ENCODE measurements around the gene GPS1. TPM values are rescaled to one million over a fixed set of nuclear protein-coding genes. Genes with fewer than 3 reads are reported as not detected.

Gene GPS1
- total RNA-seq (2022; extraction: Qiagen RNA extraction; ENCODE audit: low read depth), result 99.8 to 139 TPM (median 137 TPM) in 5 replicates

DNA sequence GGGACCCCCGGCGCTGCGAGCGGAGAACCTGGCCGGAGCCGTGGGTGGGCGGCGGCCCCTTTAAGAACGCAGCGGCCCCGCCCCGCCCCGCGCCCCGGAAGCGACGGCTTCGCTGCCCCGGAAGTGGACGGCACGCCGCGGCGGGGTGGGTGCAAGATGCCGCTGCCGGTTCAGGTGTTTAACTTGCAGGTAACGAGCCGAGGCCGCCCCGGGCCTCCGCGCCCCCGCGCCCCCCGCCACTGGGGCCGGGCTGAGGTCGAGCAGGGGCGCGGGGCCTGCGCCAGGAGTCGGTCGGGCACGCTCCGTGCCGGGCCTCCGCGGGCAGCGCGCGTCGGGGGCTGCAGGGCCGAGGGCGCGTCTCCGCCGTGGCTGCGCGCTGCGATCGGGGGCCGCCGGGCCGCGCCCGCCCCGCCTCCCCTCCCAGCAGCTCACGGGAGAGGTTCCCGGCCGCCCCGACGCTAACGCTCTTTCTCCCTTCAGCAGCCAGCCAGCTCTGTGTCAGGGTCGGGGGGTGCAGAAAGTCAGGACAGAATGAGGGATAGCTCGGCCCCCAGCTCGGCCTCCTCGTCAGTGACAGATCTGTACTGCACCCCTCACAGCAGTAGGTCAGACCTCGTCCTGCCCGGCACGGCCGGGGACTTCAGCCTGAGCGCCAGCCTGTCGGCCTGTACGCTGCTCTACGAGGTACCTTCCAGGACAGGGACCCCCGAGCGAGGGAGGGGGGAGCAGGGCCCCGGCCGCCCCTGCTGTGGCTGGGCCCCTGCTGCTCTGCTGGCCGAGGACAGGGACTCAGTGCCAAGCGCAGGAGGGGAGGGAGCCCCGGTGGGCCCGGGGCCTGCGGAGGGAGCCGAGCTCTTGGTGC lies at the start of gene GPS1, which contains the start of gene RFNG:
Gene GPS1, plus strand, starts transcription at position 123 of the 862 bp plus-strand sequence. Its CDS starts 34 bp downstream, at position 157.
Gene RFNG, minus strand, starts transcription at position 36 of the 862 bp plus-strand sequence. CDS start 45 bp downstream, outside the sequence.

DNA sequence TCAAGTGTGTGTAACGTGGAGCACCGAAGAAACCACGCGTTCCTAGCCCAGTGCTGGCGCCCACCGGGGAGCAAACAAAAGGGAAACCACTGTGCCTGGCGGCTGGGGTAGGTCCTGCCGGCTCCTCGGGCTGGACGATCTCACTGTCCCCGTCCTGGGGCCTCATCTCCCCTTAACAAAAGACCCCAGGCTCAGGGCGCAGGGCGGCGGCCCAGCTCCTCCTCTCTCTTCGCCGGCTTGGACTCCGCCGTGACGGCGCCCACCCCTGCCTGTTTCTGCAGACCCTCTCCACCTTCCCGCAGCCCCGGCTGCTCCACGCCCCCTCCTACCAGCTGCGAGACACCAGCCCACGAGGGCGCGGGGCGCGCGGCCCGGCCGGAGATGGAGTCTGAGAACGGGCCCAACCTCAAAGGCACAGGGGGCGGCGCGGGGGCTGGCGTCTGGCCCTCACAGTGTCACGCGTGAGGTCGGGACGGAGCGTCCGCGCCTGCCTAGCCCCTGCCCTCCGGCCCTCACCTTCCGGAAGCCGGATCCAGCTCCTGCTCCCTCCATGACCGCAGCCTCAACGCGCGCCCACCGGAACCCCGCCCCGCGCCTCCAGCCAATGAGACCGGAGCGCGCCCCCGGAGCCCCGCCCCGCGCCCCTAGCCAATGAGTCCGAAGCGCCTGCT lies 29.3 kb upstream of the GPS1 start, which contains the start of gene CENPX:
Gene CENPX, minus strand, starts transcription at position 569 of the 671 bp plus-strand sequence. Its CDS starts 17 bp downstream, at position 552.

GRCh38 chr17:82022981-82023446 lies 28.7 kb upstream of the GPS1 start, which contains the start of gene LRRC45:
TSS of gene LRRC45 (plus strand) at chr17:82023305. CDS start at chr17:82023644, 339 bp downstream.

DNA sequence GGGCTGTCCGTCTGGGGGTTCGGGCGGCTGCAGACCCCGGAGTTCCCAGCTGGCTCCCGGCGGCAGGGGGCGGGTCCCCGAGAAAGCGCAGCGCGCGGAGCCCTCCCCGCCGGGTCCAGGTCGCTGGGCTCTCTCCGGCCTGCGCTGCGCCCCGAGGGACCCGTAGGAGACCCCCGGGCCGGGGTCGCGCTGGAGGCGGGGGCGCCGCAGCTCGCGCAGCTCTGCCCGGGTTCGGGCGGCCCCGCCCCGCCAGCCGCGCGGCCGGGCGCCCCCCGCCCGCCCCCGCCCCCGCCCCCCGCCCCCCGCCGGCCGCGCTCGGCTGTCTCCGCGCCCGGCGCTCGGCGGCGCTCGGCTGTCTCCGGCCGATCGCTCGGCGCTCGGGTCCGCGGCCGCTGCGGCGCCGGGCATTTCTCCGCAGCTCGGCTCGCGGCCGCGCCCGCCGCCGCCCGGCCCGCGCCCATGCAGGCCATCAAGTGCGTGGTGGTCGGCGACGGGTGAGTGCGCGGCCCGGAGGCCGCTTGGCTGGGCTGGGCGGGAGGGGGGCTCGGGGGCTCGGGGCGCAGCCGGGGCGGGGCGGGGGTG lies 20.3 kb upstream of the GPS1 start, which contains the start of gene RAC3:
Gene RAC3, plus strand, starts transcription at position 376 of the 582 bp plus-strand sequence. Its CDS starts 84 bp downstream, at position 460.

GRCh38 chr17:82037092-82037888 lies 14.4 kb upstream of the GPS1 start, which contains the start of gene DCXR:
TSS of gene DCXR (minus strand) at chr17:82037697. CDS start at chr17:82037682, 15 bp downstream.

GRCh38 chr17:82065638-82066303 lies 14.1 kb downstream of the GPS1 start, which contains the start of gene DUS1L:
TSS of gene DUS1L (minus strand) at chr17:82065804. CDS start at chr17:82065059, 745 bp downstream.

GRCh38 chr17:82098169-82098938 lies 46.7 kb downstream of the GPS1 start, which contains the start of gene FASN:
TSS of gene FASN (minus strand) at chr17:82098236. CDS start at chr17:82096445, 1,791 bp downstream.

Other genes with a start within 250 kb of the GPS1 start
- gene GCGR, start 247.7 kb upstream of the GPS1 start, total RNA-seq (2022; extraction: Qiagen RNA extraction; ENCODE audit: low read depth), result 0.15 to 0.67 TPM (median 0.54 TPM) in 5 replicates
- 73.8 to 102 TPM (median 99.3 TPM) in 5 replicates for gene MCRIP1, start 218.6 kb upstream of the GPS1 start, total RNA-seq (2022; extraction: Qiagen RNA extraction; ENCODE audit: low read depth)
- 0.19 to 0.47 TPM (median 0.24 TPM) in 4 of 5 replicates, not detected in the other for gene PPP1R27, start 216.8 kb upstream of the GPS1 start, total RNA-seq (2022; extraction: Qiagen RNA extraction; ENCODE audit: low read depth)
- gene P4HB, start 191.4 kb upstream of the GPS1 start, total RNA-seq (2022; extraction: Qiagen RNA extraction; ENCODE audit: low read depth), result 672 to 719 TPM (median 681 TPM) in 5 replicates
- gene ARHGDIA, start 180.6 kb upstream of the GPS1 start, total RNA-seq (2022; extraction: Qiagen RNA extraction; ENCODE audit: low read depth), result 558 to 703 TPM (median 590 TPM) in 5 replicates
- 171 to 261 TPM (median 232 TPM) in 5 replicates for gene ALYREF, start 160.3 kb upstream of the GPS1 start, total RNA-seq (2022; extraction: Qiagen RNA extraction; ENCODE audit: low read depth)
- 208 to 312 TPM (median 266 TPM) in 5 replicates for gene ANAPC11, start 160.2 kb upstream of the GPS1 start, total RNA-seq (2022; extraction: Qiagen RNA extraction; ENCODE audit: low read depth)
- gene NPB, start 149.7 kb upstream of the GPS1 start, total RNA-seq (2022; extraction: Qiagen RNA extraction; ENCODE audit: low read depth), result 0.27 to 0.84 TPM (median 0.53 TPM) in 5 replicates
- 15.4 to 22.5 TPM (median 19.0 TPM) in 5 replicates for gene PCYT2, start 140.5 kb upstream of the GPS1 start, total RNA-seq (2022; extraction: Qiagen RNA extraction; ENCODE audit: low read depth)
- gene SIRT7, start 133.7 kb upstream of the GPS1 start, total RNA-seq (2022; extraction: Qiagen RNA extraction; ENCODE audit: low read depth), result 33.7 to 48.8 TPM (median 45.2 TPM) in 5 replicates
- gene MAFG, start 124.2 kb upstream of the GPS1 start, total RNA-seq (2022; extraction: Qiagen RNA extraction; ENCODE audit: low read depth), result 26.4 to 36.5 TPM (median 33.1 TPM) in 5 replicates
- gene PYCR1, start 114.6 kb upstream of the GPS1 start, total RNA-seq (2022; extraction: Qiagen RNA extraction; ENCODE audit: low read depth), result 58.8 to 95.8 TPM (median 83.5 TPM) in 5 replicates
- not detected in 5 replicates for gene MYADML2, start 104.7 kb upstream of the GPS1 start, total RNA-seq (2022; extraction: Qiagen RNA extraction; ENCODE audit: low read depth)
- 0.13 to 0.56 TPM (median 0.35 TPM) in 5 replicates for gene NOTUM, start 90.7 kb upstream of the GPS1 start, total RNA-seq (2022; extraction: Qiagen RNA extraction; ENCODE audit: low read depth)
- gene ASPSCR1, start 74.3 kb upstream of the GPS1 start, total RNA-seq (2022; extraction: Qiagen RNA extraction; ENCODE audit: low read depth), result 23.0 to 34.0 TPM (median 26.5 TPM) in 5 replicates
- 155 to 212 TPM (median 190 TPM) in 5 replicates for gene CENPX, start 29.0 kb upstream of the GPS1 start, total RNA-seq (2022; extraction: Qiagen RNA extraction; ENCODE audit: low read depth)
- gene LRRC45, start 28.6 kb upstream of the GPS1 start, total RNA-seq (2022; extraction: Qiagen RNA extraction; ENCODE audit: low read depth), result 9.7 to 15.3 TPM (median 13.6 TPM) in 5 replicates
- 25.0 to 39.4 TPM (median 34.2 TPM) in 5 replicates for gene RAC3, start 20.2 kb upstream of the GPS1 start, total RNA-seq (2022; extraction: Qiagen RNA extraction; ENCODE audit: low read depth)
- 66.6 to 101 TPM (median 95.7 TPM) in 5 replicates for gene DCXR, start 14.2 kb upstream of the GPS1 start, total RNA-seq (2022; extraction: Qiagen RNA extraction; ENCODE audit: low read depth)
- gene RFNG, start 87 bp upstream of the GPS1 start, total RNA-seq (2022; extraction: Qiagen RNA extraction; ENCODE audit: low read depth), result 16.1 to 25.0 TPM (median 23.9 TPM) in 5 replicates
- 80.3 to 145 TPM (median 129 TPM) in 5 replicates for gene DUS1L, start 13.9 kb downstream of the GPS1 start, total RNA-seq (2022; extraction: Qiagen RNA extraction; ENCODE audit: low read depth)
- 102 to 132 TPM (median 126 TPM) in 5 replicates for gene FASN, start 46.3 kb downstream of the GPS1 start, total RNA-seq (2022; extraction: Qiagen RNA extraction; ENCODE audit: low read depth)
- 21.3 to 30.1 TPM (median 28.8 TPM) in 5 replicates for gene CCDC57, start 160.9 kb downstream of the GPS1 start, total RNA-seq (2022; extraction: Qiagen RNA extraction; ENCODE audit: low read depth)
- 130 to 166 TPM (median 152 TPM) in 5 replicates for gene SLC16A3, start 177.1 kb downstream of the GPS1 start, total RNA-seq (2022; extraction: Qiagen RNA extraction; ENCODE audit: low read depth)
- 200 to 236 TPM (median 232 TPM) in 5 replicates for gene CSNK1D, start 221.8 kb downstream of the GPS1 start, total RNA-seq (2022; extraction: Qiagen RNA extraction; ENCODE audit: low read depth)